Astrocyte (in vitro differentiated cells and primary cell): ENCODE results near the gene AFF3. TPM values are rescaled to one million over a fixed set of nuclear protein-coding genes. Genes with fewer than 3 reads are reported as not detected.

ENCODE experiments used
- DNase-seq: peaks from one replicate; pipeline ENCODE4 v3.0.0-alpha.2; 2010; ENCODE audit warnings: low read depth
- FAIRE-seq: peaks from 2 replicates; lab custom pipeline; 2011; peaks lifted over from hg19 to GRCh38; lab: Jason Lieb, UNC
- H2AFZ ChIP-seq: 2 replicates; pipeline ENCODE4 v1.6.0; 2012; ENCODE audit warnings: low read depth, low read length, inconsistent platforms
- H3K27ac ChIP-seq: 2 replicates; pipeline ENCODE4 v1.5.1; 2011; ENCODE audit warnings: low read depth, low read length, inconsistent platforms
- H3K27me3 ChIP-seq: 2 replicates; pipeline ENCODE4 v1.6.0; 2011; ENCODE audit warnings: low read length, inconsistent platforms; ENCODE audit not compliant: insufficient read depth
- H3K36me3 ChIP-seq: 2 replicates; pipeline ENCODE4 v1.5.1; 2011; ENCODE audit warnings: low read length, inconsistent platforms; ENCODE audit not compliant: insufficient read depth
- H3K4me1 ChIP-seq: 2 replicates; pipeline ENCODE4 v1.5.1; 2011; ENCODE audit warnings: low read length, inconsistent platforms; ENCODE audit not compliant: insufficient read depth
- H3K4me2 ChIP-seq: 2 replicates; pipeline ENCODE4 v1.6.0; 2012; ENCODE audit warnings: low read length, inconsistent platforms
- H3K4me3 ChIP-seq: 2 replicates; pipeline ENCODE4 v1.5.1; 2011; ENCODE audit warnings: low read depth, mild to moderate bottlenecking, low read length, inconsistent platforms; ENCODE audit not compliant: insufficient read depth
- H3K79me2 ChIP-seq: 2 replicates; pipeline ENCODE4 v1.6.0; 2012; ENCODE audit warnings: mild to moderate bottlenecking, low read length, inconsistent platforms; ENCODE audit not compliant: insufficient read depth
- H3K9ac ChIP-seq: 2 replicates; pipeline ENCODE4 v1.6.0; 2012; ENCODE audit warnings: mild to moderate bottlenecking, low read length, inconsistent platforms
- H3K9me3 ChIP-seq: 2 replicates; pipeline ENCODE4 v1.5.1; 2012; ENCODE audit warnings: low read depth, mild to moderate bottlenecking, low read length, inconsistent platforms; ENCODE audit not compliant: insufficient read depth
- H4K20me1 ChIP-seq: 2 replicates; pipeline ENCODE4 v1.6.0; 2012; ENCODE audit warnings: low read length, inconsistent platforms; ENCODE audit not compliant: insufficient read depth
- H3K27ac Mint-ChIP-seq: one replicate; pipeline ENCODE4 v1.8.0; 2021; ENCODE audit warnings: mild to moderate bottlenecking, mixed read lengths; ENCODE audit not compliant: unreplicated experiment
- H3K27me3 Mint-ChIP-seq: one replicate; pipeline ENCODE4 v1.8.0; 2021; ENCODE audit warnings: low read depth, mixed read lengths; ENCODE audit not compliant: unreplicated experiment
- H3K36me3 Mint-ChIP-seq: one replicate; pipeline ENCODE4 v1.8.0; 2021; ENCODE audit warnings: low read depth, mixed read lengths; ENCODE audit not compliant: unreplicated experiment
- H3K4me1 Mint-ChIP-seq: one replicate; pipeline ENCODE4 v1.8.0; 2021; ENCODE audit warnings: low read depth, mixed read lengths; ENCODE audit not compliant: unreplicated experiment
- H3K4me3 Mint-ChIP-seq: one replicate; pipeline ENCODE4 v1.8.0; 2021; ENCODE audit warnings: mild to moderate bottlenecking, moderate library complexity, mixed read lengths; ENCODE audit not compliant: unreplicated experiment
- H3K9me3 Mint-ChIP-seq: one replicate; pipeline ENCODE4 v1.8.0; 2021; ENCODE audit warnings: mild to moderate bottlenecking, mixed read lengths; ENCODE audit not compliant: unreplicated experiment
- EZH2 ChIP-seq: IDR thresholded peaks from 2 replicates; pipeline ENCODE4 v1.6.1; 2012; ENCODE audit warnings: mild to moderate bottlenecking, low read length, inconsistent platforms; ENCODE audit not compliant: insufficient read depth
- total RNA-seq: library from RNA; stranded (reverse); gene quantifications from 2 replicates; pipeline ENCODE4 v1.2.1, GENCODE V29; 2021
- TF ChIP-seq, protein P1 (sequence below): IDR thresholded peaks from 2 replicates; pipeline ENCODE4 v1.5.1; 2011; ENCODE audit warnings: low read depth, mild to moderate bottlenecking, inconsistent platforms, low read length, moderate library complexity; ENCODE audit not compliant: insufficient read depth

The AFF3 gene
- total RNA-seq, 1 donor from 2014 or later = 14.7 TPM

- Histone ChIP-seq H3K36me3 (no peaks in the 10 kb centered on the region), H3K9me3 (no peaks in the 10 kb centered on the region), H3K4me3 (no peak overlapping the region), H3K27ac (no peak overlapping the region), H3K9ac (no peak overlapping the region), H3K4me2 (no peak overlapping the region), H3K27me3 (no peaks in the 10 kb centered on the region), H2AFZ (no peak overlapping the region), H3K4me1 (no peaks in the 10 kb centered on the region), H4K20me1 (no peaks in the 10 kb centered on the region), H3K79me2 (no peaks in the 10 kb centered on the region)
- H3K27ac Mint-ChIP-seq = no peak overlapping the region
- DNase-seq (no peak), FAIRE-seq (no peak)
- H3K4me3 Mint-ChIP-seq = no peak overlapping the region
- H3K36me3 Mint-ChIP-seq = no peaks in the 10 kb centered on the region
- H3K27me3 Mint-ChIP-seq = peaks cover 2% of the 10 kb centered on the region
- H3K4me1 Mint-ChIP-seq = peaks cover 3% of the 10 kb centered on the region
- H3K9me3 Mint-ChIP-seq = no peaks in the 10 kb centered on the region
- TF ChIP-seq EZH2 = no peak
- TF ChIP-seq, protein P1, sequence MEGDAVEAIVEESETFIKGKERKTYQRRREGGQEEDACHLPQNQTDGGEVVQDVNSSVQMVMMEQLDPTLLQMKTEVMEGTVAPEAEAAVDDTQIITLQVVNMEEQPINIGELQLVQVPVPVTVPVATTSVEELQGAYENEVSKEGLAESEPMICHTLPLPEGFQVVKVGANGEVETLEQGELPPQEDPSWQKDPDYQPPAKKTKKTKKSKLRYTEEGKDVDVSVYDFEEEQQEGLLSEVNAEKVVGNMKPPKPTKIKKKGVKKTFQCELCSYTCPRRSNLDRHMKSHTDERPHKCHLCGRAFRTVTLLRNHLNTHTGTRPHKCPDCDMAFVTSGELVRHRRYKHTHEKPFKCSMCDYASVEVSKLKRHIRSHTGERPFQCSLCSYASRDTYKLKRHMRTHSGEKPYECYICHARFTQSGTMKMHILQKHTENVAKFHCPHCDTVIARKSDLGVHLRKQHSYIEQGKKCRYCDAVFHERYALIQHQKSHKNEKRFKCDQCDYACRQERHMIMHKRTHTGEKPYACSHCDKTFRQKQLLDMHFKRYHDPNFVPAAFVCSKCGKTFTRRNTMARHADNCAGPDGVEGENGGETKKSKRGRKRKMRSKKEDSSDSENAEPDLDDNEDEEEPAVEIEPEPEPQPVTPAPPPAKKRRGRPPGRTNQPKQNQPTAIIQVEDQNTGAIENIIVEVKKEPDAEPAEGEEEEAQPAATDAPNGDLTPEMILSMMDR = no peak
Observed at GRCh38 chr2:100126897-100127401, 15.4 kb downstream of the AFF3 start.

DNA sequence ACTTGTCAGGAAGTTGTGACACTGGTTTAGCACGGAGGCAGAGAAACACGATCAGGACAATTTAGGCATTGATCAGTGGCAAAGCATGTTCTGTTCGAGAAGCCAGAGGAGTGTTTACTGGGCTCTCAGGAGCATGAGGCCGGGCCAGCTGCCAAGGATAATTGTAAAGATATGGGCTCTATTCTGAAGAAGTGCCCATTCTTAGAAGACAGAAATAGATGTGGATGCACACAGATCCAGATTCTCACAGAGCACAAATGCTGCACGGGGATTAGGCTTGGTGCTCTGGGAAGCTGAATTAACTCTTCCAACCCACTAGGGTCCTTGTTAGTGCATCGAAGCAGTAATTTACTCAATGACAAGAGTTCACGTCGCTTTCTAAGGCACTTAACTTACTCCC lies 16.2 kb downstream of the AFF3 start:
- no peaks in the 10 kb centered on the region for H3K9me3 ChIP-seq
- Mint-ChIP-seq H3K27ac (no peak overlapping the region), H3K9me3 (no peaks in the 10 kb centered on the region), H3K27me3 (peaks cover 2% of the 10 kb centered on the region), H3K4me3 (no peak overlapping the region), H3K4me1 (peaks cover 3% of the 10 kb centered on the region), H3K36me3 (no peaks in the 10 kb centered on the region)
- H3K4me3 ChIP-seq = no peak overlapping the region
- H4K20me1 ChIP-seq = no peaks in the 10 kb centered on the region
- H3K9ac ChIP-seq = no peak overlapping the region
- H3K4me1 ChIP-seq = no peaks in the 10 kb centered on the region
- no peak for FAIRE-seq
- TF ChIP-seq EZH2 = no peak
- TF ChIP-seq, protein P1 = no peak
- no peak overlapping the region for H2AFZ ChIP-seq
- H3K4me2 ChIP-seq = no peak overlapping the region
- DNase-seq = peak; percentile 4
- no peak overlapping the region for H3K27ac ChIP-seq
- no peaks in the 10 kb centered on the region for H3K36me3 ChIP-seq
- H3K79me2 ChIP-seq = no peaks in the 10 kb centered on the region
- H3K27me3 ChIP-seq = no peaks in the 10 kb centered on the region

- TF ChIP-seq, protein P1 = no peak
- TF ChIP-seq EZH2 = no peak
Observed at GRCh38 chr2:100125626-100126025, 16.8 kb downstream of the AFF3 start.

More at GRCh38 chr2:100125626-100126025, 16.8 kb downstream of the AFF3 start:
- FAIRE-seq (no peak), DNase-seq (no peak)
- H3K9me3 ChIP-seq = no peaks in the 10 kb centered on the region
- no peaks in the 10 kb centered on the region for H3K4me1 ChIP-seq
- no peaks in the 10 kb centered on the region for H3K79me2 ChIP-seq
- no peak overlapping the region for H3K4me3 ChIP-seq
- H3K36me3 ChIP-seq = no peaks in the 10 kb centered on the region
- H3K27me3 Mint-ChIP-seq = peaks cover 2% of the 10 kb centered on the region
- H3K27me3 ChIP-seq = no peaks in the 10 kb centered on the region
- H3K27ac ChIP-seq = no peak overlapping the region
- H3K4me2 ChIP-seq = no peak overlapping the region
- no peaks in the 10 kb centered on the region for H3K9me3 Mint-ChIP-seq
- H3K36me3 Mint-ChIP-seq = no peaks in the 10 kb centered on the region
- no peaks in the 10 kb centered on the region for H4K20me1 ChIP-seq
- H3K27ac Mint-ChIP-seq = no peak overlapping the region
- no peak overlapping the region for H2AFZ ChIP-seq
- no peak overlapping the region for H3K9ac ChIP-seq
- H3K4me3 Mint-ChIP-seq = no peak overlapping the region
- peaks cover 3% of the 10 kb centered on the region for H3K4me1 Mint-ChIP-seq
